IPS-18a (cell line): ENCODE measurements around the gene SYNCRIP.
"Not testable (repeated sequence)": the region's sequence is repeated elsewhere in the genome, so short reads cannot be mapped to it uniquely, and the experiment has no call there.

Experiments used
- H3K27ac ChIP-seq: one replicate; pipeline ENCODE4 v1.5.1; 2013; ENCODE audit warnings: low read length
- H3K27me3 ChIP-seq: one replicate; pipeline ENCODE4 v1.6.1; 2013; ENCODE audit warnings: mild to moderate bottlenecking, low read length; ENCODE audit not compliant: control insufficient read depth, insufficient read depth
- H3K36me3 ChIP-seq: one replicate; pipeline ENCODE4 v1.6.1; 2013; ENCODE audit warnings: low read depth, low read length; ENCODE audit not compliant: control insufficient read depth
- H3K4me1 ChIP-seq: one replicate; pipeline ENCODE4 v1.6.1; 2013; ENCODE audit warnings: low read depth, low read length; ENCODE audit not compliant: control insufficient read depth
- H3K4me3 ChIP-seq: one replicate; pipeline ENCODE4 v1.5.1; 2013; ENCODE audit warnings: low read length
- H3K9ac ChIP-seq: one replicate; pipeline ENCODE4 v1.6.1; 2013; ENCODE audit warnings: mild to moderate bottlenecking, low read length, moderate library complexity
- H3K9me3 ChIP-seq: one replicate; pipeline ENCODE4 v1.6.1; 2013; ENCODE audit warnings: low read depth, low read length; ENCODE audit not compliant: control insufficient read depth

SYNCRIP gene

GRCh38 chr6:85660181-85660611, 17.5 kb upstream of the SYNCRIP start:
- no peaks in the 10 kb centered on the region for H3K36me3 ChIP-seq
- H3K9ac ChIP-seq = no peak overlapping the region
- H3K4me1 ChIP-seq = no peaks in the 10 kb centered on the region
- no peaks in the 10 kb centered on the region for H3K9me3 ChIP-seq
- H3K27me3 ChIP-seq = no peaks in the 10 kb centered on the region
- no peak overlapping the region for H3K4me3 ChIP-seq
- no peak overlapping the region for H3K27ac ChIP-seq

GRCh38 chr6:85650606-85651005, 7.9 kb upstream of the SYNCRIP start:
- Histone ChIP-seq H3K9ac (no peak overlapping the region), H3K4me1 (no peaks in the 10 kb centered on the region), H3K4me3 (no peak overlapping the region)

GRCh38 chr6:85644279-85644762, 1.6 kb upstream of the SYNCRIP start:
- Histone ChIP-seq H3K36me3 (peaks cover 19% of the 10 kb centered on the region), H3K9me3 (no peaks in the 10 kb centered on the region), H3K27me3 (no peaks in the 10 kb centered on the region), H3K27ac (peak overlapping the region; percentile 28), H3K4me3 (peak overlapping the region; percentile 60), H3K4me1 (peaks cover 19% of the 10 kb centered on the region), H3K9ac (peak overlapping the region; percentile 94)

More at GRCh38 chr6:85650606-85651005, 7.9 kb upstream of the SYNCRIP start:
- H3K27ac ChIP-seq = no peak overlapping the region
- no peaks in the 10 kb centered on the region for H3K27me3 ChIP-seq
- H3K36me3 ChIP-seq = no peaks in the 10 kb centered on the region
- no peaks in the 10 kb centered on the region for H3K9me3 ChIP-seq

GRCh38 chr6:85643537-85644278, 1.0 kb upstream of the SYNCRIP start:
- Histone ChIP-seq H3K4me3 (peak overlapping the region; percentile 82), H3K9ac (peak overlapping the region; percentile 94), H3K9me3 (no peaks in the 10 kb centered on the region), H3K36me3 (peaks cover 25% of the 10 kb centered on the region), H3K27me3 (no peaks in the 10 kb centered on the region), H3K27ac (peak overlapping the region; percentile 28), H3K4me1 (peaks cover 23% of the 10 kb centered on the region)

- no peaks in the 10 kb centered on the region for H3K27me3 ChIP-seq
- H3K9ac ChIP-seq = peak overlapping the region; percentile 99
- H3K4me3 ChIP-seq = peak overlapping the region; percentile 82
- peak overlapping the region; percentile 97 for H3K27ac ChIP-seq
- peaks cover 40% of the 10 kb centered on the region for H3K36me3 ChIP-seq
- H3K9me3 ChIP-seq = no peaks in the 10 kb centered on the region
- H3K4me1 ChIP-seq = peaks cover 23% of the 10 kb centered on the region
Measured at GRCh38 chr6:85641897-85642773, 551 bp downstream of the SYNCRIP start.

- peak overlapping the region; percentile 99 for H3K9ac ChIP-seq
- H3K4me3 ChIP-seq = peak overlapping the region; percentile 82
- H3K27me3 ChIP-seq = no peaks in the 10 kb centered on the region
- peaks cover 46% of the 10 kb centered on the region for H3K36me3 ChIP-seq
- H3K9me3 ChIP-seq = no peaks in the 10 kb centered on the region
- peaks cover 23% of the 10 kb centered on the region for H3K4me1 ChIP-seq
- peak overlapping the region; percentile 67 for H3K27ac ChIP-seq
Measured at GRCh38 chr6:85641522-85641896, 1.2 kb downstream of the SYNCRIP start.

- peaks cover 53% of the 10 kb centered on the region for H3K36me3 ChIP-seq
- H3K4me1 ChIP-seq = peaks cover 23% of the 10 kb centered on the region
- H3K4me3 ChIP-seq = peak overlapping the region; percentile 82
- H3K27ac ChIP-seq = no peak overlapping the region
- no peaks in the 10 kb centered on the region for H3K9me3 ChIP-seq
- peak overlapping the region; percentile 99 for H3K9ac ChIP-seq
- no peaks in the 10 kb centered on the region for H3K27me3 ChIP-seq
Measured at GRCh38 chr6:85640821-85641220, 1.9 kb downstream of the SYNCRIP start.

GRCh38 chr6:85637579-85637978, 5.1 kb downstream of the SYNCRIP start:
- no peak overlapping the region for H3K9ac ChIP-seq
- H3K27ac ChIP-seq = no peak overlapping the region
- no peak overlapping the region for H3K4me3 ChIP-seq
- H3K9me3 ChIP-seq = no peaks in the 10 kb centered on the region
- peaks cover 19% of the 10 kb centered on the region for H3K4me1 ChIP-seq
- peaks cover 82% of the 10 kb centered on the region for H3K36me3 ChIP-seq
- no peaks in the 10 kb centered on the region for H3K27me3 ChIP-seq

- Histone ChIP-seq H3K9me3 (no peaks in the 10 kb centered on the region), H3K27me3 (no peaks in the 10 kb centered on the region), H3K4me1 (no peaks in the 10 kb centered on the region), H3K27ac (no peak overlapping the region), H3K36me3 (peaks cover 88% of the 10 kb centered on the region), H3K9ac (no peak overlapping the region), H3K4me3 (no peak overlapping the region)
Measured at GRCh38 chr6:85632164-85632942, 10.3 kb downstream of the SYNCRIP start.

- not testable (repeated sequence) for H3K9me3 ChIP-seq, H3K27me3 ChIP-seq, H3K9ac ChIP-seq, H3K27ac ChIP-seq, H3K4me3 ChIP-seq, H3K4me1 ChIP-seq
- peaks cover 88% of the 10 kb centered on the region for H3K36me3 ChIP-seq
Measured at GRCh38 chr6:85631117-85631516, 11.6 kb downstream of the SYNCRIP start.

GRCh38 chr6:85628353-85628752, 14.3 kb downstream of the SYNCRIP start:
- no peaks in the 10 kb centered on the region for H3K27me3 ChIP-seq
- H3K9ac ChIP-seq = no peak overlapping the region
- no peak overlapping the region for H3K4me3 ChIP-seq
- no peak overlapping the region for H3K27ac ChIP-seq
- H3K36me3 ChIP-seq = peaks cover 87% of the 10 kb centered on the region
- no peaks in the 10 kb centered on the region for H3K4me1 ChIP-seq
- H3K9me3 ChIP-seq = no peaks in the 10 kb centered on the region
